Tibial artery (tissue), 4 donors: Measurements from ENCODE around the gene NR2F2.

Source experiments
- DNase-seq, 2 donors: peaks; one replicate each; pipeline ENCODE4 v3.0.0-alpha.2; 2019
- H3K27ac ChIP-seq, 2 donors: fragments of 200-600 bp; sonication (generic) in 1 of 2; 1 replicate in 1 of 2; 2 replicates in 1 of 2; pipeline ENCODE4 v1.5.1; 2018 to 2019; ENCODE audit warnings: mild to moderate bottlenecking in 1 of 2
- H3K27me3 ChIP-seq, 2 donors: fragments of 200-600 bp; sonication (generic) in 1 of 2; one replicate each; pipeline versions ENCODE4 v1.5.1 to v1.6.0; 2016 to 2019
- H3K36me3 ChIP-seq, 3 donors: fragments of 200-600 bp; sonication (generic) in 2 of 3; one replicate each; pipeline ENCODE4 v1.5.1; 2016 to 2019; ENCODE audit warnings: mild to moderate bottlenecking in 2 of 3
- H3K4me1 ChIP-seq, 4 donors: fragments of 200-600 bp; sonication (generic) in 2 of 4; 1 replicate in 3 of 4; 2 replicates in 1 of 4; pipeline ENCODE4 v1.5.1; 2016 to 2019
- H3K4me3 ChIP-seq, 2 donors: fragments of 200-600 bp; sonication (generic) in 1 of 2; 1 replicate in 1 of 2; 2 replicates in 1 of 2; pipeline ENCODE4 v1.5.1; 2018 to 2019; ENCODE audit warnings: mild to moderate bottlenecking in 2 of 2
- H3K9me3 ChIP-seq, 3 donors: fragments of 200-600 bp; sonication (generic) in 1 of 3; one replicate each; pipeline ENCODE4 v1.5.1; 2016 to 2019
- intact Hi-C: fragments of 100-400 bp; cut with DNase I; formaldehyde crosslinking; loops from one replicate; pipeline ENCODE4 v1.15.0; 2023; ENCODE audit warnings: low total_unique reads
- TF ChIP-seq, protein P1 (sequence below), 2 experiments: fragments of 200-600 bp in 1 of 2; fragments of 450-650 bp in 1 of 2; IDR thresholded peaks; one replicate each; pipeline ENCODE4 v1.5.1; 2017 to 2019; ENCODE audit warnings: antibody characterized with exemption in 2 of 2, mild to moderate bottlenecking in 1 of 2, moderate library complexity in 1 of 2

The NR2F2 gene

DNA sequence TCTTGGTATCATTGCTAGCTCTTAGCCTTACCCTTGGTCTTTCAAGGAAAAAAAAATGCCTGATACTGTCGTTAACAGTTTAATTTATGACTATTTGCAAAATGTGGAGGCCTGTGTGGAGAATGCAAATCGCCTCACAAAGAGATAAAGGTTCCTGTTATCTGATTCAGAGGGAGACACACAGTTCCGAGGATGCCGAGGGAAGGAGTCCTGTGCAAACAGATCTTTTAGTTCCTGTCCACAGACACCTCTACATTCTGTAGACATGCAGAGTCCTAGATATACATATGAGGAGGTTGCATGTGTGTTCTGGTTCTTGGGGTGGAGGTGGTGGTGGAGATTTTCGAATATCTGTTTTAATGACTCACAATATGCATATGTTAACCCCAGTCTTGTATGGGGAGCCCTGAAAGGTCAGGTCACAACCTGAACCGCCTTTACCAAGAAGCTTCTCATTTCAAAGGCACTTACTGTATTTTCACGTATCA is 5.7 kb downstream of the NR2F2 start:
- Histone ChIP-seq H3K27ac (peak overlapping the region; percentile 97 to 99), H3K4me1 (peaks cover 0 to 6% (median 0%) of the 10 kb centered on the region in 4 donors), H3K4me3 (peak overlapping the region; percentile 92 to 97), H3K27me3 (no peaks in the 10 kb centered on the region), H3K36me3 (peaks cover 50 to 72% (median 54%) of the 10 kb centered on the region in 3 donors), H3K9me3 (no peaks in the 10 kb centered on the region)
- no peak for DNase-seq
- TF ChIP-seq, protein P1, sequence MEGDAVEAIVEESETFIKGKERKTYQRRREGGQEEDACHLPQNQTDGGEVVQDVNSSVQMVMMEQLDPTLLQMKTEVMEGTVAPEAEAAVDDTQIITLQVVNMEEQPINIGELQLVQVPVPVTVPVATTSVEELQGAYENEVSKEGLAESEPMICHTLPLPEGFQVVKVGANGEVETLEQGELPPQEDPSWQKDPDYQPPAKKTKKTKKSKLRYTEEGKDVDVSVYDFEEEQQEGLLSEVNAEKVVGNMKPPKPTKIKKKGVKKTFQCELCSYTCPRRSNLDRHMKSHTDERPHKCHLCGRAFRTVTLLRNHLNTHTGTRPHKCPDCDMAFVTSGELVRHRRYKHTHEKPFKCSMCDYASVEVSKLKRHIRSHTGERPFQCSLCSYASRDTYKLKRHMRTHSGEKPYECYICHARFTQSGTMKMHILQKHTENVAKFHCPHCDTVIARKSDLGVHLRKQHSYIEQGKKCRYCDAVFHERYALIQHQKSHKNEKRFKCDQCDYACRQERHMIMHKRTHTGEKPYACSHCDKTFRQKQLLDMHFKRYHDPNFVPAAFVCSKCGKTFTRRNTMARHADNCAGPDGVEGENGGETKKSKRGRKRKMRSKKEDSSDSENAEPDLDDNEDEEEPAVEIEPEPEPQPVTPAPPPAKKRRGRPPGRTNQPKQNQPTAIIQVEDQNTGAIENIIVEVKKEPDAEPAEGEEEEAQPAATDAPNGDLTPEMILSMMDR (IDR thresholded peaks at IDR 0.05) = no peak
- intact Hi-C loops = loop anchor here (10.0 kb wide), 2 partner anchors 1161 to 1491 kb away; no protein-coding TSS in a partner anchor

DNA sequence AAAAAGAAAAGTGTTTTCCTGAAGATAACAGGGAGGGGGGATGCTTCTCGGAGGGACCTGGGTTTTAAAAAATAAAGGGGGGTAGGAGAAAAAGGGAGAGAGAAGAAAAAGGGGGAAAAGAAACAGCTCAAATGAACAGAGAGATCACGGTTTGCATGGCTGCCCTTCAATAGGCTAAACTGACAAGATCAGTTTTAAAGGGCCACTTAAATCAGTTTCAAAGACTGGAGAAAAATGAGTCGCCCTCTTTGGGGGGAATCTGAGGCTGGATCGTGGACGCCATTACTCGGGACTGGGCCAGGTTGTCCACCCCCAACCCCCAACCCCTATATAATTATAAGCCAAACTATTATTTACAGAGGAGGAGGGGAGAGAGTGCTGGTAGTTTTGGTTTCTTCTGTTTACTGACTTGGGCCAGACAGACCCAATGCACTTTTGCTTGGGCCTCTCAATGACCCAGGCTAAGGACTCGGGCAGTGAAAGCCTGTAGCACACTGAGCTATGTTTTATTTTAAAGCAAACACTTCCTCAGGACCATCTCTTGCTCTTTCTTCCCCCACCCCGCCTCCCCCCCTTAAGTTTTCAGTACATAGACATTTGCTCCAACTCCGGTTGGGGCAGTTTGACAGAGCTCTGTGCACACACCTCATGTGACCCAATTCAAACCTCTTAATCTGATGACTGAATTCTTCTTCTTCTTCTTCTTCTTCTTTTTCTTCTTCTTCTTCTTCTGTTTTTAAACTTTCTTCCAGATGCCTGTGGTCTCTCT is 6.3 kb downstream of the NR2F2 start:
- Histone ChIP-seq H3K36me3 (peaks cover 44 to 69% (median 52%) of the 10 kb centered on the region in 3 donors), H3K4me3 (peak overlapping the region; percentile 92 to 97), H3K9me3 (no peaks in the 10 kb centered on the region), H3K4me1 (peaks cover 0 to 6% (median 0%) of the 10 kb centered on the region in 4 donors), H3K27me3 (no peaks in the 10 kb centered on the region), H3K27ac (peak overlapping the region; percentile 97 to 99)
- DNase-seq = peak; percentile 25 to 65
- TF ChIP-seq, protein P1 (IDR thresholded peaks at IDR 0.05) = no peak
- intact Hi-C loops = loop anchor here (10.0 kb wide), 2 partner anchors 1162 to 1492 kb away; no protein-coding TSS in a partner anchor

DNA sequence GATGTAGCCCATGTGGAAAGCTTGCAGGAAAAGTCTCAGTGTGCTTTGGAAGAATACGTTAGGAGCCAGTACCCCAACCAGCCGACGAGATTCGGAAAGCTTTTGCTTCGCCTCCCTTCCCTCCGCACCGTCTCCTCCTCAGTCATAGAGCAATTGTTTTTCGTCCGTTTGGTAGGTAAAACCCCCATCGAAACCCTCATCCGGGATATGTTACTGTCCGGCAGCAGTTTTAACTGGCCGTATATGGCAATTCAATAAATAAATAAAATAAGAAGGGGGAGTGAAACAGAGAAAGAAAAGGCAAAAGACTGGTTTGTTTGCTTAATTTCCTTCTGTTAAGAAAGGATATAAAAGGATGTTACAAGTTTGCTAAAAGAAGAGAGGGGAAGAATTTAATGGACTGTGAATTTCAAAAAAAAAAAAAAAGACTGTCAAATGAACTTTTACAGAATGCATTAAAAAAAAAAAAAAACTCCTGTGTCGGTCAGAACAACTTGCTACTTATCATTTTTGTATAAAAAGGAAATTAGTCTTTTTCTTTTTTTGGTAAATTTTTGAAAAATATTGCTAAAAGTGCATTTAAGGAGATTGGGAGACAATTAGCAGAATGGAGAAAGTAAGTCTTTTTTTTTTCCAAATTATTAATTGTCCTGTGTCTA is 7.0 kb downstream of the NR2F2 start:
- TF ChIP-seq, protein P1 (IDR thresholded peaks at IDR 0.05) = no peak
- Histone ChIP-seq H3K4me1 (peaks cover 0 to 6% (median under 1%) of the 10 kb centered on the region in 4 donors), H3K27ac (peak overlapping the region; percentile 97 to 99), H3K9me3 (no peaks in the 10 kb centered on the region), H3K36me3 (peaks cover 37 to 64% (median 44%) of the 10 kb centered on the region in 3 donors), H3K27me3 (no peaks in the 10 kb centered on the region), H3K4me3 (peak overlapping the region; percentile 92 to 97)
- intact Hi-C loops = loop anchor here (10.0 kb wide), 2 partner anchors 1163 to 1493 kb away; no protein-coding TSS in a partner anchor
- DNase-seq = no peak

- H3K27ac ChIP-seq = peak overlapping the region; percentile 97 to 99
- TF ChIP-seq, protein P1 (IDR thresholded peaks at IDR 0.05) = no peak
- peaks cover 34 to 57% (median 40%) of the 10 kb centered on the region in 3 donors for H3K36me3 ChIP-seq
- H3K4me3 ChIP-seq = peak overlapping the region; percentile 92 to 97
- no peaks in the 10 kb centered on the region for H3K27me3 ChIP-seq
- no peaks in the 10 kb centered on the region for H3K9me3 ChIP-seq
- no peak for DNase-seq
- intact Hi-C loops = loop anchor here (10.0 kb wide), 2 partner anchors 1163 to 1493 kb away; no protein-coding TSS in a partner anchor
- H3K4me1 ChIP-seq = peaks cover 0 to 9% (median 3%) of the 10 kb centered on the region in 4 donors
These were observed 7.7 kb downstream of the NR2F2 start for GRCh38 chr15:96338074-96338765.
